Lower leg skin (tissue), 4 donors: ENCODE data around the gene GPR62. TPM values are rescaled to one million over a fixed set of nuclear protein-coding genes. Genes with fewer than 3 reads are reported as not detected.

ENCODE experiments used
- DNase-seq, 2 donors: peaks; one replicate each; pipeline ENCODE4 v3.0.0-alpha.2; 2019; ENCODE audit warnings: low spot score in 2 of 2
- H3K4me3 ChIP-seq: fragments of 200-600 bp; sonication (generic); 2 replicates; pipeline ENCODE4 v1.5.1; 2017; ENCODE audit warnings: mild to moderate bottlenecking, low read depth; ENCODE audit not compliant: poor library complexity, severe bottlenecking
- CTCF ChIP-seq, 3 donors: fragments of 450-650 bp; IDR thresholded peaks; one replicate each; pipeline ENCODE4 v1.5.1; 2016; ENCODE audit warnings: antibody characterized with exemption in 3 of 3, mild to moderate bottlenecking in 3 of 3, moderate library complexity in 2 of 3
- POLR2A ChIP-seq, 2 donors: fragments of 450-650 bp; IDR thresholded peaks; one replicate each; pipeline ENCODE4 v1.6.1; 2016 to 2017; ENCODE audit warnings: antibody characterized with exemption in 2 of 2, mild to moderate bottlenecking in 1 of 2, moderate library complexity in 1 of 2
- WGBS, 2 donors: methylation state at CpG; one replicate each; pipeline ENCODE4 v1.1.5; 2018; 5-methylcytosine and 5-hydroxymethylcytosine counted together
- intact Hi-C: fragments of 100-400 bp; cut with DNase I; formaldehyde crosslinking; loops from one replicate; pipeline ENCODE4 v1.15.0; 2023; ENCODE audit warnings: low total_unique reads
- total RNA-seq, 4 donors: library from RNA; depleted of rRNA; stranded (reverse); fragments of >200 nt; gene quantifications; one replicate each; pipeline ENCODE4 v1.1.0, GENCODE V29; 2016

The GPR62 gene
- total RNA-seq, 4 donors from 2014 or later, result not detected

GRCh38 chr3:51966486-51966885 is 11.3 kb downstream of the GPR62 start:
- no peak for TF ChIP-seq CTCF (IDR thresholded peaks at IDR 0.05)
- TF ChIP-seq POLR2A (IDR thresholded peaks at IDR 0.05), result no peak
- WGBS, 2 donors, result 60 to 64% methylated on average over 2 to 4 of the region's 5 CpGs
- no peak for DNase-seq
- peak overlapping the region; percentile 49 for H3K4me3 ChIP-seq
- intact Hi-C loops, result no loop called here

GRCh38 chr3:51966922-51967383 is 11.8 kb downstream of the GPR62 start:
- 3 to 5% methylated on average over 9 to 24 of the region's 33 CpGs for WGBS, 2 donors
- intact Hi-C loops, result no loop called here
- DNase-seq, result no peak
- TF ChIP-seq POLR2A (IDR thresholded peaks at IDR 0.05) (no peak), CTCF (IDR thresholded peaks at IDR 0.05) (no peak)
- peak overlapping the region; percentile 49 for H3K4me3 ChIP-seq

GRCh38 chr3:51967384-51968169 is 12.4 kb downstream of the GPR62 start, which contains the start of gene PCBP4:
TSS of gene PCBP4 (minus strand) at chr3:51967454. CDS start at chr3:51961240, 6,214 bp downstream.
- DNase-seq, result peak; percentile 47 to 92
- intact Hi-C loops, result no loop called here

GRCh38 chr3:51968170-51968775 is 13.1 kb downstream of the GPR62 start:
- TF ChIP-seq POLR2A (IDR thresholded peaks at IDR 0.05), result no peak
- TF ChIP-seq CTCF (IDR thresholded peaks at IDR 0.05), result no peak
- intact Hi-C loops, result no loop called here
- H3K4me3 ChIP-seq, result no peak overlapping the region
- WGBS, 2 donors, result 14 to 22% methylated on average over 11 of the region's 11 CpGs
- DNase-seq, result no peak

More at GRCh38 chr3:51967384-51968169, 12.4 kb downstream of the GPR62 start, which contains the start of gene PCBP4:
- TF ChIP-seq POLR2A (IDR thresholded peaks at IDR 0.05) (no peak), CTCF (IDR thresholded peaks at IDR 0.05) (no peak)
- 0 to 2% methylated on average over 24 to 59 of the region's 90 CpGs for WGBS, 2 donors
- H3K4me3 ChIP-seq, result peak within 1 kb of the TSS; percentile 65

- 80 to 81% methylated on average over 6 of the region's 6 CpGs for WGBS, 2 donors
- no peak for DNase-seq
- intact Hi-C loops, result no loop called here
- no peak overlapping the region for H3K4me3 ChIP-seq
- TF ChIP-seq POLR2A (IDR thresholded peaks at IDR 0.05), result no peak
- TF ChIP-seq CTCF (IDR thresholded peaks at IDR 0.05), result no peak
Measured at GRCh38 chr3:51968883-51969678, 13.9 kb downstream of the GPR62 start.
